Measurements from ENCODE around the gene SIAE. TPM values are rescaled to one million over a fixed set of nuclear protein-coding genes. Genes with fewer than 3 reads are reported as not detected.

Gene SIAE
- total RNA-seq, 1 experiment from 2014 or later: 5.6 TPM

DNA sequence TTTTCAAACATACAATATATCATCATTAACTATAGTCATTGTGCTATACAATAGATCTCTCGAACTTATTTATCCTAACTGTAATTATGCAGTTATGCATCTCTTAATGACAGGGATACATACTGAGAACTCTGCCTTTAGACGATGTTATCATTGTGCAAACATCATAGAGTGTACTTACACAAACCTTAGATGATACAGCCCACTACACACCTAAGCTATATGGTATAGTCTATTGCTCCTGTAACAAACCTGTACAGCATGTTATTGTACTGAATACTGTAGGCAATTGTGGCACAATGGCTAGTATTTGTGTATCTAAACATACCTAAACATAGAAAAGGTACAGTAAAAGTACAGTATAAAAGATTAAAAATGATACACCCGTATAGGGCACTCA, 38.9 kb upstream of the SIAE start:
- peaks cover 9% of the 10 kb centered on the region for H3K27me3 ChIP-seq (ENCODE audit: insufficient read depth, low read length)
- no peak overlapping the region for H4K91ac ChIP-seq (ENCODE audit: insufficient read length, low read depth, low read length)
- no peak overlapping the region for H2BK15ac ChIP-seq (ENCODE audit: low read depth, low read length)
- Mint-ChIP-seq H3K36me3 (ENCODE audit: insufficient read depth in 1 of 3, low read depth in 3 of 3) (peaks cover 0 to 4% (median 3%) of the 10 kb centered on the region in 3 experiments; a peak in 4 of 7 replicates), H3K4me3 (no peak overlapping the region), H3K9me3 (peaks cover 6 to 7% of the 10 kb centered on the region in 2 experiments), H3K27me3 (ENCODE audit: low read depth) (peaks cover 46% of the 10 kb centered on the region), H3K4me1 (peaks cover under 1% of the 10 kb centered on the region in 2 experiments), H3K27ac (no peak overlapping the region)
- no peaks in the 10 kb centered on the region for H3K23me2 ChIP-seq (ENCODE audit: insufficient read length, low read depth, low read length, poor library complexity, severe bottlenecking)
- H2BK5ac ChIP-seq (ENCODE audit: insufficient read length, low read length): no peak overlapping the region
- H3K56ac ChIP-seq (ENCODE audit: insufficient read length, low read depth, low read length): no peak overlapping the region
- TF ChIP-seq, protein P1, sequence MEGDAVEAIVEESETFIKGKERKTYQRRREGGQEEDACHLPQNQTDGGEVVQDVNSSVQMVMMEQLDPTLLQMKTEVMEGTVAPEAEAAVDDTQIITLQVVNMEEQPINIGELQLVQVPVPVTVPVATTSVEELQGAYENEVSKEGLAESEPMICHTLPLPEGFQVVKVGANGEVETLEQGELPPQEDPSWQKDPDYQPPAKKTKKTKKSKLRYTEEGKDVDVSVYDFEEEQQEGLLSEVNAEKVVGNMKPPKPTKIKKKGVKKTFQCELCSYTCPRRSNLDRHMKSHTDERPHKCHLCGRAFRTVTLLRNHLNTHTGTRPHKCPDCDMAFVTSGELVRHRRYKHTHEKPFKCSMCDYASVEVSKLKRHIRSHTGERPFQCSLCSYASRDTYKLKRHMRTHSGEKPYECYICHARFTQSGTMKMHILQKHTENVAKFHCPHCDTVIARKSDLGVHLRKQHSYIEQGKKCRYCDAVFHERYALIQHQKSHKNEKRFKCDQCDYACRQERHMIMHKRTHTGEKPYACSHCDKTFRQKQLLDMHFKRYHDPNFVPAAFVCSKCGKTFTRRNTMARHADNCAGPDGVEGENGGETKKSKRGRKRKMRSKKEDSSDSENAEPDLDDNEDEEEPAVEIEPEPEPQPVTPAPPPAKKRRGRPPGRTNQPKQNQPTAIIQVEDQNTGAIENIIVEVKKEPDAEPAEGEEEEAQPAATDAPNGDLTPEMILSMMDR (conservative IDR thresholded peaks at IDR 0.05): no peak
- H3K23ac ChIP-seq (ENCODE audit: insufficient read length, low read depth, low read length): no peak overlapping the region
- H4K20me1 ChIP-seq (ENCODE audit: control insufficient read depth, insufficient read depth, insufficient read length): no peaks in the 10 kb centered on the region
- no peak overlapping the region for H2BK20ac ChIP-seq (ENCODE audit: low read depth, low read length, poor library complexity, severe bottlenecking)
- H3K9me3 ChIP-seq (ENCODE audit: control insufficient read depth, low read depth, low read length): no peaks in the 10 kb centered on the region
- no peaks in the 10 kb centered on the region for H3K79me1 ChIP-seq (ENCODE audit: insufficient read depth, low read depth, low read length, poor library complexity, severe bottlenecking)
- no peak overlapping the region for H3K4ac ChIP-seq (ENCODE audit: low read depth, low read length)
- no peak overlapping the region for H3T11ph ChIP-seq (ENCODE audit: low read length)
- no peak overlapping the region for H2AK5ac ChIP-seq (ENCODE audit: insufficient read length, low read length)
- no CpG with 5 or more reads among the region's 3 CpGs for WGBS (ENCODE audit: extremely low coverage, insufficient read length, low lambda C conversion rate)
- no peak overlapping the region for H3K4me2 ChIP-seq (ENCODE audit: insufficient read depth, insufficient read length, low read length)
- H3K27ac ChIP-seq (ENCODE audit: insufficient read length, low read depth, low read length): no peak overlapping the region
- H4K8ac ChIP-seq (replicated peaks; ENCODE audit: insufficient read length, low read depth, low read length): no peak overlapping the region
- H2BK120ac ChIP-seq (ENCODE audit: low read depth, low read length, poor library complexity, severe bottlenecking): no peak overlapping the region
- H3K4me1 ChIP-seq (ENCODE audit: insufficient read depth, low read length): 0 out of 2 replicates have a peak, but pooled peaks cover under 1% of the 10 kb centered on the region
- DNase-seq: no peak
- H2AFZ ChIP-seq (ENCODE audit: low read length): no peak overlapping the region
- no peak overlapping the region for H3K18ac ChIP-seq (ENCODE audit: insufficient read length, low read depth, low read length)
- H2BK12ac ChIP-seq (ENCODE audit: insufficient read length, low read depth, low read length): no peak overlapping the region
- H3K79me2 ChIP-seq (ENCODE audit: insufficient read depth, low read length): no peaks in the 10 kb centered on the region
- no peak overlapping the region for H4K5ac ChIP-seq (ENCODE audit: insufficient read length, low read depth, low read length)
- H3K14ac ChIP-seq (ENCODE audit: insufficient read depth, low read length): no peak overlapping the region
- H3K9ac ChIP-seq (ENCODE audit: extremely low read depth, insufficient read length, low read length): no peak overlapping the region
